LHCN-M2 (cell line): ENCODE data around the gene ANKH. TPM values are rescaled to one million over a fixed set of nuclear protein-coding genes. Genes with fewer than 3 reads are reported as not detected.

Experiments used
- DNase-seq: peaks from one replicate; pipeline ENCODE4 v3.0.0-alpha.2; 2012; ENCODE audit warnings: low read depth
- total RNA-seq: library from RNA; depleted of rRNA; stranded (reverse); fragments of >200 nt; gene quantifications from 2 replicates; pipeline ENCODE4 v1.2.3, GENCODE V29; 2014

The ANKH gene
- total RNA-seq, 1 experiment from 2014 or later = 27.3 TPM

DNA sequence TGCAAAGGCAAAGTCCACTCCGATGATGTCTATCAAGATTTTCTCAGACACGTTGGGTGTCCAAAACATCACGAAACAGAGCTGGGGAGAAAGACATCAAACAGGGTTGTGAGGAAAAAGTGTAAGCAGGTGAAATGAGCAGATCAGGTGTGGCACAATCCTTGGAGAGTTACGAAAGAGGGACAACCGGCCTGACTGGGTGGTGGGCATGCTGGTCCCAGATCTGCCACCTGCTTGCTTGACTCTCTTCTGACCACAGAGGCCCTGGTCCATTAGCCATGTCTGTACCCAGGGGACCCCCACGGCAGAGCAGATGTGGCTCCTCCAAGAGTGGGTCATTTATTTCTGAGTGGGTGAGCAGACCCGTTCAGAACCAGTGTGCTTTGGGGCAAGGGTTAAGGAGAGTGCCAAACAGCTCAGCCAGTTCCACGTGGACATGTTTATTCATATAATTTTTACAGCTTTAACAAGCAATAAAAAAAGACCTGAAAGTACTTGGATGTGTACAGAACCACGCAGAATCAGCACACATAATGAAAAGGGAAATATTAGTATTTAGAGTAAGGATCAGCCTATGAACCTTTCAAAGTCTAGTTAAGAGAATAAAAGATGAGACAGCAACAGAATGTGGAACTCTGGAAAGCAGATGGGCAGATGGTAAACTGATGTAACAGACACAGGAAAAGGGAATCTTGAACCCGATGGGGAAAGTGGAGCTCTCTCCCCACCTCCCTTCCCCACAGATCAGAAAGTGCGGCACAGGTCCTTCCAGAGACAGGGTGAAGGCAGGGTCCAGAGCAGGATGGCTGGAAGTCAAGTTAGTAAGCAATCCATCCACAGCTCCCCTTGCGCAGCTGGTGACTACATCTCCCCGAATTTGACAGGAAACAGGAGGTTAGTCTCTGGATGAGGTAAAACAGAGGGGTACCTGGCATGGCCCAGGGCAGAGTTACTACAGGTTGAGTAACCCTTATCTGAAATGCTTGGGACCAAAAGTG lies 154.5 kb downstream of the ANKH start:
- DNase-seq = no peak

DNA sequence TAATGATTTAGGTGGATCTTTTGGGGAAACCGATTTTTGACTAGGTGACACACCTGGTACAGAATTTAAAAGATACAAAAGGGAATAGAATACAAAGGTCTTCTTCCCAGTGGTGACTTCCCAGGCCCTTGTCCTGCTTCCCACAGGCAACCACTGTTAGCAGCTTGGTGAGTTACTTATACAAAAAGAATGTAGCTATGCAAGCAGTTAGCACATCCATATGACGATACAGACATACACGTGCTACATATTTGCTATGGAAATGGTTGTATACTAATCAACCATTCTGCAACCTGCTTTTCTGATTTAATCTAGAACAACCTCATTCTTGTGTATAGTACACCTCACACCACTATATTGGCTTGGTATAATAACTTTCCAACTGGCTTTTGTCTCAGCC lies 156.1 kb downstream of the ANKH start:
- DNase-seq = no peak

DNA sequence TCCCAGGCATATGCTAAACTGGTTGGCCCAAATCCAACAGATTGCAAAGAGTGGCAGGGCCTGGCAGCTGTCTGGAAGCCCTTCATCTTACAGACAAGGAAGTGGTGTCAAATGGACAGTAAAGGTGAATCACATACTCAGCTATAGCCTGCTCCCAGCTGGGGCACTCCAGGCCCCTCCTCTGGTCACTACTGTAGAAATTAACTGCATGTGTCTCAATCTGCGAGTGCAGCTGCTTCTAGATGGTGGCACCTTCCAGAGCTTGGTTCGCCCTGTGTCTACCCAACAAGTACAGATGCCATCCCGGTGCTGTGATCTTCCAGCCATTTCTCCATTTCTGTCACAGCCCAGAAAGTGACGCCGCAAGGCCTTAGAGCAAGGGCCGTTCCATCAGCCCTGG lies 156.9 kb downstream of the ANKH start:
- DNase-seq = peak; percentile 92

DNA sequence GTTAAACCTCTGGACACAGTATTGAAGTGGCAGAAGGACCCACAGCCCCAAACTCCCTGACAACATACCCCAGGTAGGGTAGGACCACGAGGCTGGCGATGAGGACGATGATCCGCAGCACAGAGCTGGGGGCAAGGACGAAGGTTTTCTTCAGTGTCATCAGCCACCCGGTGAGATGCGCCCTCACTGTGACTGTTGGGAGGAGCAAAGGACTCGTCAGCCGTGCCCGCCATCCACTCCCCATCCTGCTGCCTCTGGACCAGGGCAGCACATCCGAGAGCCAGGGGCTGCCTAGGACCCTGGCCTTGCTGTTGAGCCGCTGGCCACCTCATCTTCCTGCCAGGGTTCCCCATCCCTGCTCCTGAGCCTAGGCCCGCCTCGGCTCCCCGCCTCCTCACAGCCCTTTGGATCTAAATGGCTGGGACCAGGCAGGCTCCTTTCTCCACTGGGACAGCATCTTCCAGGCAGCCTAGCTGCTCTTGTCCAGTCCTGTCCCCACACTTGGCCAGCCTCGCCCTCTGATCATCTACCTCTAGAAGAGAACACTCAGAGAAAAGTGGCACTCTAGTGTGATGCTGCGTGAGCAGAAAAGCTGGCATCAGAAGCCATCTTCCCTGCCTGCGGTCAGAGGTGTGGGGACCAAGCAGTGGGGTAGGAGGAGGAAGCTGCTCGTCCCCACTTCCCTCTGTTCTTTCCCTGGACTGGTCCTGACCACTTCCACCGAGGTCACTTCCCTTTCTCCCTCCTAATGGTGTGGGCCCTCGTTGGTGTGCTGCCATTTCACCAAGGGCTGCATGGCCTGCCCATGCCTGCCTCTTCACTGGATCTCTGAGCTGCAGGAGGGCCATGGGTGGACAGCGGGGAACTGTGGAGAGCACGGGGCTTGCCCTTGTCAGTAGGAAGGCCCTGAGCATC lies 157.8 kb downstream of the ANKH start:
- no peak for DNase-seq

DNA sequence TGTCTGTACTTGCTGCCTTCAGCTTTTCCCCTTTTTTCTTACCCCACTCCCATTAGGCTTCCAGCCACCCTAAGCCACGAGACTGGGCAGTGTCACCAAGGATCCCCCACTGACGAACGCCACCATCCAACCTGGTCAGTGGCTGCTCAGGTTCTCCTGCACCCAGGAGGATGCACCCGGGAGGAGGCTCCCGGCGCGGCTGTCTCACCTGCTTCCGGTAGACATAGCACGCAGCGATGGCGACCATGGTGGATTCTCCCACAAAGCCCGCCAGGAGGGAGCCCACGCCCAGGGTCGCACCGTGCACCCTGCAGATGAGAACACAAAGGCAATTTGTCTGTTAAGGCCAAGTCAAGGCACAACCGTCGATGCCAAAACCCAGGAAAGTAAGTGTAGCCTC lies 158.9 kb downstream of the ANKH start:
- no peak for DNase-seq

DNA sequence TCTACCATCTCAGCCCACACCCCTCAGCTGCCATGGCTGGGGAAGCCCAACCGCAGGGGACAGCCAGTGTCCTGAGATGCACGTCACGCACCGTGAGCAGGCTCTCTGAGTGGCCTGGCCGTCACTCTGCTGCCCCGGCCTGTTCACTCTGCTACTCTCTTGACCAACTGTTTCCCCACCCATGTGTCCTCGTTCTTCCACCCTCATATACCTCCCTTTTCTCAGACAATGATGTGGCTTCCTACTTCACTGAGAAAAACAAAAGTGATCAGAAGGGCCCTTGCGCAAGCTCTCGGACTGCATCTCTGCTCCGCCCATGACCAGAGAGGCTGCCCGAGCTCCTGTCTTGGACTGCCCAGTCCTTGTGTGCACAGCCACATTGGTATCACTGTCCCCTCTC lies 159.4 kb downstream of the ANKH start:
- DNase-seq = no peak

DNA sequence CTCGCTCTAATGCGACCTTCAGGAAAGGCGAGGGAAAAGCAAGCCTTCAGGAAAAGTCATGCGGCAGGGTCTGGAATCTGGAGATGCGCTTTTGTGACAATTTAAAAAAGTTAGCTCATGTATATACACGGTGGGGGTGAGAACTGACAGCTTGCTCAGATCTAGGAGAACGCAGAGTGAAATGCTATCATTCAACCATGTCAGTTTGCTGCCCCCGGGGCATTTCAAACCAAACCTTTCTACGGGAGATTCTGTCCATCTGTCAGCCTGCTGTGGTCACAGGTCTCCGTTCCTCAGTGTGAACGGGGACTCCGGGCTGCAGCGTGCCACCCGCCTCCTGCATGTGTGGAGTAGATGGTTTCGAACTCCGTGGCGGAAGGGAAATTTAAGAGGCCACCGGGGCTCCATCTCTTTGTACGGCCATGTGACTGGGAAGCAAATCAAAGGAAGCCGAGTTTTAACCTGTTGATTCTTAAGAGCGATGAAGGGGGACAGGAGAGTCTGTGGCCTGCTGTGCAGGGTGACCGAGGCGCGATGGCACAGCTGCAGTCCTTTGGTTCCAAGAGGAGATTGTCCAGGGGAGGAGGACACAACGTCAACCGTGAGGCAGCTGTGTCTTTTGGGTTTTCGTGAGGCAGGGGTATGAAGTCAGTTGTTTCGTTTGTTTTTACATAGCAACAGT lies 161.1 kb downstream of the ANKH start:
- DNase-seq = no peak

DNA sequence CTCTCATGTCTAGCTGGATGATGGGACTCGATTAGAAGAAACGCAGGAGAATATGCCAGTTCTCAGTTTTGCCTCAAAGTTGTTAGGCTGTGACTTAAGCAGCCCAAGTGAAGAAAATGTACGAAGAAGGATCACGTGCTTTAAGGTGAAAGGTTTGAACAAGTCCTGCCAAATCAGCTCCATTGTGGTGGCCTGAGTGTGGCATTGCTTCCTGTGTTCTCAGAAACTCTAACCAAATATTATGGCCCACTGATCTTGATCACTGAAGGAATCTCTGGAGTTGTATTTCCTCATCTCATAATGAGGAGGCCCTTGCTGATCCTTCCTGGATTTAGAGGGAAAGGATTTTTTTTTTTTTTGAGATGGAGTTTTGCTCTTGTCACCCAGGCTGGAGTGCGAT lies 163.0 kb downstream of the ANKH start:
- DNase-seq = no peak

DNA sequence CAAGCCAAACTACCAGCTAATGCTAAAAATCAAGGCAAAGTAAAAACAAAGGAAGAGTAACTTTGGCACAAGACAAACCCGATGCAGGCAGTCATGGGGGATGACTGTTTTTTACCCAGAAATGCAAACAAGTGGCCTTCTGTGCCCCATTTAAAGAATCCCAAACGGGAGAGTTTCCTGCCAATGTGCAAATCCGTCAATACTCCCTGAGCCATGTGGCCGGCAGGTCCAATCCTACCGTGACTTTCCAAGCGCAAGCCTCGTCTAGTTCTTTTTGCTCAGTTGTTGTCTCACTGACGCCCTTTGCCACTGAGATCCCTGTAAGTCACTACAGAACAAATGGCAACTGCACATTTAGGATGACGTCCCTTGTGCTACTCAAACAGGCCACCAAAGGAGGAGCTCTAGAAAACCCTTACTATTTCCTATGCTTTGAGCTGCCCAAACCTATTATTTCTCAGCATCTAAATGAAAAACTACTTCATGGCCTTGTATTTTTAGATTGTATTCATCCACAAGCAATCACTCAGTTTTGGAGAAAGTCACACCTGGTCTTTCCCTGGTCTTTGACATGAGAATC lies 163.7 kb downstream of the ANKH start:
- no peak for DNase-seq

DNA sequence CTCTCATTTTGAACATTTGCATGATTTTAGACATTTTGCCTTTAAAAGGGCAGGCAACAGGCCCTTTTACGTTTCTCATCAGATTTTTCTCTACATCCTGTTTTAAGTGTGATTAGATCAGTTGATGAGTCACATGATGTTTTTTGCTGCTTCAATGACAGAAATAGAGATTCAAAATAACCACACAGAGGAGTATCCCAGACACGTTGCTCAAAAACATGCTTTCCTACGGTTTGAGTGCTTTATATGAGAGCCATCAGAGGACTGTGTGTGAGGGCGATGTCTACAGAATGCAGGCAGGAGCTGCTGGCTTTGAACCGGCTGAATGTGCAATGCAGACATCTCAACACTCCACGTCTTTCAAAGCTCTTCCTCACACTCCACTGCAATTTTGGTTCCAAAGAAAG lies 165.0 kb downstream of the ANKH start:
- peak; percentile 69 for DNase-seq

DNA sequence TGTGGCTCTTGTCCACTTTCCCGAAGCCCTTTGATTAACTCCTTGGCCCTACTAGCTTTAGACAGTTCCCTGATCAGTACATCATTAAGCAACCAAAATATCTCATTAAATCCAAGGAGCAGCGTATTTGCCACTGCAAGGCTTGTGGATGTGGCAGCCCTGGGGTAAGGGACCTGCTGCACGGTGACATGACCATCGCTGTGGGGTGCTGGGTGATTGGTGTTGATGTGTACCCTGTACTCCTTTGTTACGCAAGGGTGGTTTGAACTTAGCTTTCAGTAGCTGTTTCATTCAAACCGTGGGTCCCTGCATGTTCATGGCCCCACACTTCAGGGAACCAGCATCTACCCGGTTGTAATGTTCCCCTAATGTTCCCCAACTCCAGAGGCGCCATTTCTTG lies 166.0 kb downstream of the ANKH start:
- no peak for DNase-seq

DNA sequence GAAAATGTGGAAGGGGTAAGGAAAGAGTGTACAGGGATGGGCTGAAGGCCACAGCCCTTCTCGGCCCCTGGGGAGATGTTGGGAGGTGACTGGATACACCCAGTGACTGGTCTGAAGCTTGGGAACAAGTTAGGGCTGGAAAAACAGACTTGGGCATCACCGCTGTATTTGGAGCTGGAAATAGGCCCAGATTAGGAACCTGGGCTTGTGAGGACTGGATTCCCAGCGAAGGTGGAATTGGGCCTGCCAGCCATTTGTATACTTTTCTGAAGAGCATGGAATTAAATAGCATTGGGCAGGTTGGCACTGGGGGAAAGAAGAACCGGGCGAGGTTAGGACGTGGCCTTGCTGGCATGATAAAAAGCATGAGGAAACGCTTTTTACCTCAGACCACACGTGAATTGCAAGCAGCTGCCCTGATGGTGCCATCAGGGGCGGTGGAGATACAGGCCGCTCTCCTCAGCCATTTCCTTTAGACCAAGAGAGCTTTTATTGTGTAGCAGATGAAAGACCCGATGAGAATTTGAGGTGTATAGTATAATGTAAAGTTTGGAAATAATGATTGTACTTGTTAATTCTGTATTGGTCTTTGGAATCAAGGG lies 169.2 kb downstream of the ANKH start:
- no peak for DNase-seq

DNA sequence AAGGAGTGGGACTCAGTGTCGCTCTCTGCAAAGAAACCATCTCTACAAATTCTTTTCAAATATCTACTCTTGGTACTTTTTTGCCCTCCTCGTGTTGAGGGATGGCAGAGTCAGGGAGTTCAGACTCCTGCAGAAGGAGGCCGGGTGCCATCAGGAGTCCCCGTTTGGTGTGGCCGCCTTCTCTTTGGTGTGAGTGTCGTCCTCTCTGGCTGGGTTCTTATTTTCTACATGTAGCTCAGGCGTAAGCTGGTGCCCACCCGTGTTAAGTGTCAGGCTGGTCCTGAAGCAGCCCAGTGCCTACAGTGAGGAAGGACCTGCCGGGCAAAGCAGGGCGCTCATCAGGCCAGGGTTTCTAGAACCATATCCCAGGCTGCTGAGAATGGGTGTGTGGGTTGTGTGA lies 170.0 kb downstream of the ANKH start:
- DNase-seq = no peak

DNA sequence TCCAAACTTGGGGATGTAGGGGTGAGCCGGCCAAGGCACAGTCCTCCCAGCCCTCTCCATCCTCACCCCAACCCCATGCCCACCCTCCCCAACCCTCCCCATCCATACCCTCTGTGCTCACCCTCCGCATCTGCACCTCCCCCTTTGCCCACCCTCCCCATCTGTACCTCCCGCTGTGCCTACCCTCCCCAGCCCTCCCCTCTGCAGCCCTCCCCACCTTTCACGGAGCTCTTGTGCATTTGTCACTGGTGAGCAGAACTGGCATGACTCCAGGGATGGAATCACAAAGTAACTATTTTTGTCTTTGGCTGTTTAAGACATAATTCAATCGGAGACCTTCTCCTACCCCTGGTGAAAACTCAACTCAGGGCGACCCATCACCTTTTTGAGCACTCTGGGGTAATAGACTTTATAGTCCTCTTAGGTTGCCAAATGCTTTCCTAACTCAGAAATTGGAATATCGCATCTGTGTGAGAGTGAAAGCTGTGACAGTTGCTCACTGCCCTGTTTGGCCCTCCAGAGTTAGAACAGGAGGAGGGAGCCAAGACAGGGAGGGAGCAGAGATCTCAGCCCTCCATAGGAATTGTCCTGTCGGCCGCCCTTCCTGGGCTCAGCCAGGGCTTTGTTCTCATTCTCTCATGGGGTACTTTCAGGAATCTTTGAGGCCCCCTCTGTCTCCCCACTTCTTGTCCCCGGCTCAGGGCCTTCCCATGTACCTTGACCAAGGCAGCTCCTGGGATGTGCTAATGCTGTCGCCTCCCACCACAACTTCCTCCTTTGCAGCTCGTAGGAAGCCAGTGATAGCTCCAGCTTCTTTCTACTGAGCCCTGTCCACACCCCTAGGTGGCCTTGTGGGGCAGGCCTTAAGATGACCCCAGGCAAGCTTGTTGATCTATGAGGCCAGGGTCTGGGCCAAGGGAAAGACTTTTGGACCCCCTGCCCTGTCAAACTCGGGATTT lies 170.8 kb downstream of the ANKH start:
- DNase-seq = no peak

DNA sequence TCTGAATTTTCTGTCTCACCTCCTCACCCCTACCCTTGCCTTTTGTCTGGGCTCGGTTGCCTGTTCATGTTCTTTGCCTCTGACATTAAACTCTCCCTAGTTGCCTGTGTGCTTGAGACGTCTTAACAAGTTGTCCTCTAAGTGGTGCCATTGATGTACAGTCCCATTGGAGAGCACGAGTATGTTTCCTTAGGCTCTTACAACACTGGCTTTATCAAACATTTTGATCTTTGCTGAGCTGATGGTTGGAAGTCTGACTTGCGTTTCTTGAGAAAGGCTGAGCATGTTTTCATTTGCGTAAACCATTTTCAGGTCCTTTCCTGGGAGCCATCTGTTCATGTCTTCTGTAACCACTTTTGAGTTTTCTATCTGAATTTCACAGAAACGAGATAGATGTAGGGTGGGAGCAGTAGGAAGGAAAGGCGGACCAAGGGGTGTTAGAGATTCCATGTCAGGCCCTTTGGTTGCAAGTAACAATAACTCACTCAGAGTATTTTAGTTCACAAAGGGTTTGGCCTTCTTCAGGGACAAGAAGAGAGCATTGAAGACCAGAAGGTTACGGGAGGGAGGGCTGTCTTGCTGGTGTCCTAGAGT lies 171.7 kb downstream of the ANKH start:
- no peak for DNase-seq

DNA sequence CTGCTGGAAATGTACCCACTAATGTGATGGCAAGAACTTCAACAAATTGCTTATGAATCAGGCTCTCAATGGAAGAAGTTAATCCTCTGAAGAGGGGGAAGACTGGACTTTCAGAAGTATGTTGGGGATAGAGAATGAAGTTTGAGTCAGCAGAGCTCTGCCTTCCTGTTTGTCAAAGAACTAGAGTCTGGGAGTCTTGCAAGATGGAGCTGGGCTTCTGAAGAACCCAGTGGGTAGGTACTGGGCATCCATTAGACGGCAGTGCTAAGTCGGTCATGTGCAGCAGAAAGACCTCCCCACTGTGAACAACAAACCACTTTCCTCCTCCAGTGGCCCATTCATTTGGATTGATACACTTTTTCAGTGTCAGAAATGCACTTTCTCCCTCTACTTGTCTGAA lies 172.4 kb downstream of the ANKH start:
- DNase-seq = no peak

DNA sequence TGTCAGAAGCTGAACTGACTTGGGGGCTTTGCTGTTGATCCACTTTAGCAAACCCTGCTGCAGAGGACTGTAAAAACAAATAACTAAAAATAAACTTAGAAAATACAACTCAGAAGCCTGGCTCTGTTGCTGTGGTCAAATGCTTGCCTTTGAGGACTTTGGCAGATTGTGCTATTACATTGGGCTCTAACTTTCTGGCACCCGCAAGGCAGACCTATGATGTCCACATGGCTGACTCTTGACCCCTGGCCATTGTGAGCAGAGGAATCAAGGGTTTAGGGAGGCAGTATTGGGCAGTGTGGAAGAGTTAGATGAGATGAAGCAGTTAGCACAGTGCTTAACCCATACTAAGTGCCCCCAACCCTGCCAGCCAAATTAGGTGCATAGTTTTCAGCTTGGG lies 173.1 kb downstream of the ANKH start:
- DNase-seq = no peak

DNA sequence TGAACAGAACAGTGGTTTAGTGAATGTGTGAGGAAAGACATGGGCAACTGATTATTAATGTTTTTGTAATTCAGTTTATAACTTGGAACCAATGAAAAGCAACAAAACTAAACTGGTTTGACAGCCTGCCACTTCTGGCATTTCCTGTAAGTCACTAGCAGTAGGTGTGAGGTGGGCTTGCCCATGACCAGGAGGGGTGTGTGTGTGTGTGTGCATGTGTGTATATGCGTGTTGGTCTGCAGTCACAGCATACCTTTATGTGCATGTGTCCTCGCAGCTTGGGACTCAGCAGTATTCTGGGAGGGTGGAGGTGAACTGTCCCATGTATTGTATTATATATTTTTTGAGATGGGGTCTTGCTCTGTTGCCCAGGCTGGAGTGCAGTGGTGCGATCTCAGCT lies 174.7 kb downstream of the ANKH start:
- no peak for DNase-seq

DNA sequence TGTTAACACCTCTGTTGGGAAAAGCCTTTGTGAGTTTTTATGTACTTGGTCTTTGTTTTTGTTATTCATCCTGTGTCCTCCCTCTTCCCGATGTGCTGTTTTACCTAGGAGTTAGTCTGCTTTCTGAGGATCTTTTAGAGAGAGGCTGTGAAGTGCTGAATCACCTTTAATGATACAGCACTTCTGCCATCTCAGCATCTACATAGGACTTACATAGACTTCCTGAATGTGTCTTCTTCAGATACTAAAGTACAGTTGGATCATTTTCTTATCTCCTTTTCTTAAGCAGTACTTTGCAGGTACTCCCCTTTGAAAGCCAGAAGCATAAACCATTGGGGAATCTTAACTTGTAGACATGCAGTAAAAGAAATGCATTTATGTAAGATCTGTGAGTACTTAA lies 175.5 kb downstream of the ANKH start:
- DNase-seq = no peak

DNA sequence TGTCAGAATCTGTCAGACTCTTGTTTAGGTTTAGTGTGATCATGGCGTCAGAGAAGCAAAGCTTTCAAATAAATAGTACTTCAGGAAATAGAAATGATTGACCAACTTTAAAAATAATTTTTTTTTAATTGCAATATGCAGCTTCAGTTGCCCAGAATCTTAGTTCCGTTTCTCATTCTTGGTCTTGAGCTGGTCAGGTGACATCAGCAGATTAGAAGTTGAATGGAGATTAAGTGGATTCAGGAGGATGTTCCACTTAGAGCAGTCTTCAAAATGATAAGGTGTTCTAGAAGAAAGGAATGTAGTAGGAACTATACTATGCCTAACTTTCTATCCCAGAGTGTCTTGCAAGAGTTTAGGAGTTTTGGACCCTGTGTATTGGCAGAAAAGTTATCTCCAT lies 176.4 kb downstream of the ANKH start:
- DNase-seq = no peak
